ENCODE data around the gene SLC50A1. TPM values are rescaled to one million over a fixed set of nuclear protein-coding genes. Genes with fewer than 3 reads are reported as not detected.
A peak's percentile ranks its signal among the peaks of the same experiment; 100 is the strongest.

The SLC50A1 gene
- total RNA-seq, 1 donor from 2014 or later, result 22.8 TPM

- DNase-seq (ENCODE audit: low read depth) (peak; percentile 38), FAIRE-seq (no peak)
- H3K27me3 ChIP-seq (ENCODE audit: insufficient read depth, low read length), result peaks cover 16% of the 10 kb centered on the region
- peaks cover 7% of the 10 kb centered on the region for H3K4me1 ChIP-seq (ENCODE audit: insufficient read depth, low read length)
- no peak for TF ChIP-seq EZH2 (IDR thresholded peaks at IDR 0.05; ENCODE audit: insufficient read depth, low read length)
- TF ChIP-seq CTCF (IDR thresholded peaks at IDR 0.05; ENCODE audit: insufficient read depth, low read depth, low read length), result peak; percentile 22
- H3K27ac ChIP-seq (ENCODE audit: low read depth, low read length), result no peak overlapping the region
- peaks cover 10% of the 10 kb centered on the region for H3K4me1 Mint-ChIP-seq (ENCODE audit: low read depth, unreplicated experiment)
- H3K9ac ChIP-seq (ENCODE audit: low read length), result no peak overlapping the region
- no peak overlapping the region for H3K4me3 ChIP-seq (ENCODE audit: insufficient read depth, low read depth, low read length)
- H3K4me3 Mint-ChIP-seq (ENCODE audit: unreplicated experiment), result no peak overlapping the region
- H3K79me2 ChIP-seq (ENCODE audit: insufficient read depth, low read length), result no peaks in the 10 kb centered on the region
- H3K27me3 Mint-ChIP-seq (ENCODE audit: low read depth, unreplicated experiment), result peaks cover 11% of the 10 kb centered on the region
- H3K4me2 ChIP-seq (ENCODE audit: low read length), result no peak overlapping the region
- H3K9me3 ChIP-seq (ENCODE audit: insufficient read depth, low read depth, low read length), result no peaks in the 10 kb centered on the region
- peak overlapping the region; percentile 43 for H2AFZ ChIP-seq (ENCODE audit: low read depth, low read length)
- no peaks in the 10 kb centered on the region for H3K36me3 Mint-ChIP-seq (ENCODE audit: low read depth, unreplicated experiment)
- no peaks in the 10 kb centered on the region for H3K9me3 Mint-ChIP-seq (ENCODE audit: unreplicated experiment)
- H4K20me1 ChIP-seq (ENCODE audit: insufficient read depth, low read length), result no peaks in the 10 kb centered on the region
- H3K36me3 ChIP-seq (ENCODE audit: insufficient read depth, low read length), result no peaks in the 10 kb centered on the region
- no peak overlapping the region for H3K27ac Mint-ChIP-seq (ENCODE audit: unreplicated experiment)
Observed at GRCh38 chr1:155093911-155094621, 41.6 kb upstream of the SLC50A1 start.

- H4K20me1 ChIP-seq (ENCODE audit: insufficient read depth, low read length), result no peaks in the 10 kb centered on the region
- no peak for DNase-seq (ENCODE audit: low read depth)
- TF ChIP-seq CTCF (IDR thresholded peaks at IDR 0.05; ENCODE audit: insufficient read depth, low read depth, low read length) (no peak), EZH2 (IDR thresholded peaks at IDR 0.05; ENCODE audit: insufficient read depth, low read length) (no peak)
- H3K79me2 ChIP-seq (ENCODE audit: insufficient read depth, low read length), result no peaks in the 10 kb centered on the region
- H3K27ac ChIP-seq (ENCODE audit: low read depth, low read length), result no peak overlapping the region
- H3K4me2 ChIP-seq (ENCODE audit: low read length), result no peak overlapping the region
- H3K4me1 ChIP-seq (ENCODE audit: insufficient read depth, low read length), result peaks cover 7% of the 10 kb centered on the region
- no peaks in the 10 kb centered on the region for H3K9me3 ChIP-seq (ENCODE audit: insufficient read depth, low read depth, low read length)
- no peak overlapping the region for H3K4me3 ChIP-seq (ENCODE audit: insufficient read depth, low read depth, low read length)
- H3K27me3 Mint-ChIP-seq (ENCODE audit: low read depth, unreplicated experiment), result peaks cover 11% of the 10 kb centered on the region
- H3K36me3 ChIP-seq (ENCODE audit: insufficient read depth, low read length), result no peaks in the 10 kb centered on the region
- no peak overlapping the region for H3K4me3 Mint-ChIP-seq (ENCODE audit: unreplicated experiment)
- no peak overlapping the region for H3K27ac Mint-ChIP-seq (ENCODE audit: unreplicated experiment)
- no peak overlapping the region for H3K9ac ChIP-seq (ENCODE audit: low read length)
- no peaks in the 10 kb centered on the region for H3K9me3 Mint-ChIP-seq (ENCODE audit: unreplicated experiment)
- peaks cover 17% of the 10 kb centered on the region for H3K27me3 ChIP-seq (ENCODE audit: insufficient read depth, low read length)
- FAIRE-seq, result no peak
- peaks cover 10% of the 10 kb centered on the region for H3K4me1 Mint-ChIP-seq (ENCODE audit: low read depth, unreplicated experiment)
- H3K36me3 Mint-ChIP-seq (ENCODE audit: low read depth, unreplicated experiment), result no peaks in the 10 kb centered on the region
- no peak overlapping the region for H2AFZ ChIP-seq (ENCODE audit: low read depth, low read length)
Observed at GRCh38 chr1:155094622-155094948, 41.1 kb upstream of the SLC50A1 start.

GRCh38 chr1:155099331-155099730 lies 36.3 kb upstream of the SLC50A1 start:
- H3K9ac ChIP-seq (ENCODE audit: low read length), result no peak overlapping the region
- H3K27ac Mint-ChIP-seq (ENCODE audit: unreplicated experiment), result no peak overlapping the region
- FAIRE-seq (no peak), DNase-seq (ENCODE audit: low read depth) (no peak)
- TF ChIP-seq EZH2 (IDR thresholded peaks at IDR 0.05; ENCODE audit: insufficient read depth, low read length) (no peak), CTCF (IDR thresholded peaks at IDR 0.05; ENCODE audit: insufficient read depth, low read depth, low read length) (no peak)
- no peaks in the 10 kb centered on the region for H3K36me3 ChIP-seq (ENCODE audit: insufficient read depth, low read length)
- no peak overlapping the region for H3K4me3 ChIP-seq (ENCODE audit: insufficient read depth, low read depth, low read length)
- no peak overlapping the region for H3K4me2 ChIP-seq (ENCODE audit: low read length)
- peaks cover 17% of the 10 kb centered on the region for H3K27me3 ChIP-seq (ENCODE audit: insufficient read depth, low read length)
- no peaks in the 10 kb centered on the region for H3K4me1 ChIP-seq (ENCODE audit: insufficient read depth, low read length)
- H3K4me1 Mint-ChIP-seq (ENCODE audit: low read depth, unreplicated experiment), result peaks cover 1% of the 10 kb centered on the region
- H3K4me3 Mint-ChIP-seq (ENCODE audit: unreplicated experiment), result no peak overlapping the region
- H3K27ac ChIP-seq (ENCODE audit: low read depth, low read length), result no peak overlapping the region
- H3K79me2 ChIP-seq (ENCODE audit: insufficient read depth, low read length), result no peaks in the 10 kb centered on the region
- no peak overlapping the region for H2AFZ ChIP-seq (ENCODE audit: low read depth, low read length)
- H4K20me1 ChIP-seq (ENCODE audit: insufficient read depth, low read length), result no peaks in the 10 kb centered on the region
- H3K27me3 Mint-ChIP-seq (ENCODE audit: low read depth, unreplicated experiment), result no peaks in the 10 kb centered on the region
- no peaks in the 10 kb centered on the region for H3K36me3 Mint-ChIP-seq (ENCODE audit: low read depth, unreplicated experiment)
- H3K9me3 ChIP-seq (ENCODE audit: insufficient read depth, low read depth, low read length), result no peaks in the 10 kb centered on the region
- H3K9me3 Mint-ChIP-seq (ENCODE audit: unreplicated experiment), result no peaks in the 10 kb centered on the region

Data from astrocyte (in vitro differentiated cells and primary cell).